Ishikawa (cell line): ENCODE data around the gene PLCH1.

Source experiments
- CEBPB ChIP-seq: IDR thresholded peaks from 2 replicates; pipeline ENCODE4 v1.6.1; 2012
- CREB1 ChIP-seq: IDR thresholded peaks from 2 replicates; pipeline ENCODE4 v1.6.1; 2012; ENCODE audit warnings: low read depth
- EGR1 ChIP-seq: IDR thresholded peaks from 2 replicates; pipeline ENCODE4 v1.6.1; 2012
- EP300 ChIP-seq: IDR thresholded peaks from 2 replicates; pipeline ENCODE4 v1.6.1; 2012; ENCODE audit warnings: borderline replicate concordance
- FOXM1 ChIP-seq: IDR thresholded peaks from 2 replicates; pipeline ENCODE4 v1.6.1; 2012; ENCODE audit warnings: low read depth, borderline replicate concordance
- MAX ChIP-seq: IDR thresholded peaks from 2 replicates; pipeline ENCODE4 v1.6.1; 2012
- NFIC ChIP-seq: IDR thresholded peaks from 2 replicates; pipeline ENCODE4 v1.6.1; 2012
- RAD21 ChIP-seq: IDR thresholded peaks from 2 replicates; pipeline ENCODE4 v1.6.1; 2012; ENCODE audit warnings: low read depth
- REST ChIP-seq: IDR thresholded peaks from 2 replicates; pipeline ENCODE4 v1.6.1; 2012; ENCODE audit warnings: low read depth, mild to moderate bottlenecking
- TAF1 ChIP-seq: IDR thresholded peaks from 2 replicates; pipeline ENCODE4 v1.6.1; 2012; ENCODE audit warnings: low read depth, mild to moderate bottlenecking
- TCF12 ChIP-seq: IDR thresholded peaks from 2 replicates; pipeline ENCODE4 v1.6.1; 2012; ENCODE audit warnings: low read depth
- TEAD4 ChIP-seq: IDR thresholded peaks from 2 replicates; pipeline ENCODE4 v1.6.1; 2012
- USF1 ChIP-seq: IDR thresholded peaks from 2 replicates; pipeline ENCODE4 v1.6.1; 2012
- YY1 ChIP-seq: IDR thresholded peaks from 2 replicates; pipeline ENCODE4 v1.6.1; 2012; ENCODE audit warnings: low read depth
- ZBTB7A ChIP-seq: IDR thresholded peaks from 2 replicates; pipeline ENCODE4 v1.6.1; 2012; ENCODE audit warnings: low read depth

Gene PLCH1

GRCh38 chr3:155417119-155417517 lies 327.8 kb downstream of the PLCH1 start:
- no peak for TF ChIP-seq TAF1
- no peak for TF ChIP-seq YY1
- no peak for TF ChIP-seq MAX
- no peak for TF ChIP-seq CREB1
- no peak for TF ChIP-seq RAD21
- TF ChIP-seq EP300, result no peak
- no peak for TF ChIP-seq TEAD4
- no peak for TF ChIP-seq ZBTB7A
- no peak for TF ChIP-seq TCF12
- no peak for TF ChIP-seq CEBPB
- TF ChIP-seq REST, result no peak
- TF ChIP-seq NFIC, result no peak
- TF ChIP-seq FOXM1, result no peak
- no peak for TF ChIP-seq EGR1
- no peak for TF ChIP-seq USF1

- TF ChIP-seq EP300, result no peak
- TF ChIP-seq FOXM1, result no peak
- no peak for TF ChIP-seq CEBPB
- no peak for TF ChIP-seq USF1
- TF ChIP-seq RAD21, result no peak
- TF ChIP-seq MAX, result no peak
- TF ChIP-seq CREB1, result no peak
- no peak for TF ChIP-seq REST
- no peak for TF ChIP-seq NFIC
- TF ChIP-seq TCF12, result no peak
- no peak for TF ChIP-seq ZBTB7A
Measured at GRCh38 chr3:155416500-155417118, 328.3 kb downstream of the PLCH1 start.

- TF ChIP-seq TCF12, result no peak
- TF ChIP-seq TEAD4, result no peak
- no peak for TF ChIP-seq CEBPB
- TF ChIP-seq EP300, result no peak
- no peak for TF ChIP-seq EGR1
- TF ChIP-seq NFIC, result no peak
- no peak for TF ChIP-seq USF1
- TF ChIP-seq REST, result no peak
- no peak for TF ChIP-seq YY1
- no peak for TF ChIP-seq CREB1
- TF ChIP-seq RAD21, result no peak
- TF ChIP-seq ZBTB7A, result no peak
- no peak for TF ChIP-seq FOXM1
- TF ChIP-seq MAX, result no peak
- no peak for TF ChIP-seq TAF1
Measured at GRCh38 chr3:155412904-155413303, 332.0 kb downstream of the PLCH1 start.
